T-helper 9 cell (primary cell): Measurements from ENCODE around the gene TBL1X.
"Not testable (repeated sequence)": the region's sequence is repeated elsewhere in the genome, so short reads cannot be mapped to it uniquely, and the experiment has no call there.

Experiments
- DNase-seq: peaks from one replicate; pipeline ENCODE4 v3.0.0-alpha.2; 2020

TBL1X gene

GRCh38 chrX:9724711-9725110, 259.9 kb downstream of the TBL1X start:
- no peak for DNase-seq

DNA sequence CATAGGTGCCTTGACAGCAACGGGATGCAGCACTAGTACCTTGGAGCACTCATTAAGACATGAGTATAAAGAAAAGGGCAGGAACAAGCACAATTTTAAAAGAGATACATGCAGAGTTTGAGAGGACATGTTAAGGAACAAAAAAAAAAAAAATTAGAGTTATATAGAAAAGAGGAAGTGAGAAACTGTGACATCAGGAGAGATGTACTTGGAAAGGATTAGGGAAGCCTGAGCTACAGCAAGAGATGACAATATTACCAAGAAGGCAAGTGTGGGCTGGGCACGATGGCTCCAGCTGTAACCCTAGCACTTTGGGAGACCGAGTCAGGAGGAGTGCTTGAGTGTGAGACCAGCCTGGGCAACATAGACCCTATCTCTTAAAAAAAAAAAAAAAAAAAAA, 263.4 kb downstream of the TBL1X start:
- DNase-seq, result no peak

GRCh38 chrX:9729171-9729885, 264.5 kb downstream of the TBL1X start:
- no peak for DNase-seq

GRCh38 chrX:9730078-9730477, 265.2 kb downstream of the TBL1X start:
- no peak for DNase-seq

DNA sequence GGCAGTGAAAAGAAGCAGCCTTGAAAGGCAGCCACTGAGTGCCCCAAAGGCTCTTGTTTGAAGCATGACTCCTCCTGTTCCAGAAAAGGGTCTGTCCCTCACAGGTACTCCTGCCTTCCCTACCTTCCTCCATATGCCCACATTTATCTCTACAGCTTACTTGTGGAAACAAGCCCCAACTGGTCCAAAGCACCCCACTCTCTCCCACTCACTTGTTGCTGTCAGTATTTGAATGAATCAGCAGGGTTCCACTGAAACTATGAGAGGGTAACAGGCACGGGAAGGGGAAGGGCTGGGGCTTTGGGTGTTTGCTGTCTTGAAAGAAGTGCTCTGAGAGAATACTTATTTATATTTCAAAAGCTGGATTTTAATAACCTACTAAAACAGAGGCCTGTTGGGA, 265.9 kb downstream of the TBL1X start:
- no peak for DNase-seq

GRCh38 chrX:9737363-9737762, 272.5 kb downstream of the TBL1X start:
- no peak for DNase-seq

GRCh38 chrX:9738151-9738550, 273.3 kb downstream of the TBL1X start:
- DNase-seq, result no peak

- no peak for DNase-seq
These were observed 274.3 kb downstream of the TBL1X start for GRCh38 chrX:9739130-9739529.

- no peak for DNase-seq
These were observed 280.7 kb downstream of the TBL1X start for GRCh38 chrX:9745417-9746115.

DNA sequence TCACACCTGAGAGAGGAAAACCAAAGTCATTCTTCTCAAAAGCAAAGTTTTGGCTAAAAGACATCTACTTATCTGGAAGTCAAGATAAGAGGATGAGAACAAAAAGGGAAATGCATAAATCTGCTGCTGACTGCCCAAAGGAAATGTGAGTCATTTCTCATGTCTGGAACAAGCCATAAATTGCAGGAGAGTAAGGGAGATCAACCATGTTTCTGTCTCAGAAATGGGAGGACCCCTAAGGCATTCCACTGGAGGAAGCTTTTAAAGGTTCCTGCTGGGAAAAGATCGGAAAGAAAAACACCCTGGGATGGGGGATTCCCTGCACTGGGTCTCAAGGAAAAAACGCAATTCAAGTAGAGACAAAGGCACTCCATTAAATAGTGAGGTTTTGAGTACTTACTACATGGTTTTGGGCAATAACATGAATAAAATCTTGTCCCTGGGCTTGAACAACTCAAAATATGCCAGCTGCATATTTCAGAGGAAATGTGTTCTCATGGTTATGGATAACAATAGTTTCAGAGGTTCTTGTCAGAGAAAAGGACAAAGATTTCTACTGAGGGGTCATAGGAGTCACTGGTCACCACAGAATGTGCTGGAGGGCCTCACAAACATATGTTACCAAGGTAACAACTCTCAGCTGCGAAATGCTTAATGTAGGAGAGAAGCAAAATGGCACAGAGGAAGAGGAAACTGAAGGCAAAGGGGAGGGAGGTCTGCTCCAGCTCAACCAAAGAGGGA, 281.5 kb downstream of the TBL1X start:
- no peak for DNase-seq

DNA sequence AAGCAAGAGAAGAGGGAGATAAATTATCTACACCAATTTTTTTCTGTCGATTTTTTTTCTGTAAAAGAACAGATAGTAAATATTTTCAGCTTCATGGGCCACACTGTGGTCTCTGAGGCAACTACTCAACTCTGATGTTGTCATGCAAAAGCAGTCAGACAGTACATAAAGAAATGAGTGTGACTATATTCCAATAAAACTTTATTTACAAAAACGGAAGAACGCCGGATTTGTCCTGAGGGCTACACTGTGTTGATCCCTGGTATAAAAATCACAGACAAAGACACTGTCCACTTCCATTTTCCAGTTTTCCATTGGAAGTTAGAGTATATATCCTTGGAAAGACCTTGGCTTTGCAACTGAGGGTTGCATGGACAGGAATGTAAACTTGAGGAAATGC, 282.8 kb downstream of the TBL1X start:
- DNase-seq, result no peak

GRCh38 chrX:9749146-9749692, 284.4 kb downstream of the TBL1X start:
- DNase-seq, result no peak

DNA sequence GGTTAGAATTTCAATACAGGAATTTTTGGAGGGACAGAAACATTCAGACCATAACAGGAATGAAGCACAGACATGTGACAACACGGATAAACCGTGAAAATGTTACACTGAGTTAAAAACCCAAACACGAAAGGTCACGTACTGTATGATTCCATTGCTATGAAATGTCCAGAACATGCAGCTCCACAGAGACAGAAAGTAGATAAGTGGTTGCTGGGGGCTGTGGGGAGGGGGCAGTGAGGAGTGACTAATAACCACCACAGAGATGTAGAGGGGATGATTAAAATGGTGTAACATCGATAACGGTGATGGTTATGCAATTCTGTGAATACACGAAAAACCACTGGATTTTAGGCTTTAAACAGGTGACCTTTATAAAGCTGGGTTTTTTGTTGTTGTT, 292.5 kb downstream of the TBL1X start:
- no peak for DNase-seq

GRCh38 chrX:9758021-9758638, 293.3 kb downstream of the TBL1X start:
- DNase-seq, result no peak

DNA sequence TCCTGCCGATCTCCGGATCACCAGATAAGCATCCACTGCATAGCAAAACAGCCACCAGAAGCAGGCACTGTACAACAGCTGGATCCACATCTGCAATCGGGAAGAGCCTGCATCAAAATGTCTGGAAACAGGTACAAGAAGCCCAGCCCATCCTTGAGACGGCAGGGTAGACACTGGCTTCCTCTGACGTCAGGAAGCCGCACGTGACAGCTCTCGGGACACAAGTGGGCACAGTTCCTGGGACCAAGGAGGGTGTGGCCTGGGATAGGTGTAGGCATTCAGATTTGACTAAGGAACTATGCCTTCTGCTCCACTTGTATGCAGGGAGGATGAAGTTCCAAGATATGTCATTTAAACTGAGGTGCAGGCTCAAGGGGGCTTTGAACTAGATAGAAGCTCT, 294.5 kb downstream of the TBL1X start:
- DNase-seq, result no peak

DNA sequence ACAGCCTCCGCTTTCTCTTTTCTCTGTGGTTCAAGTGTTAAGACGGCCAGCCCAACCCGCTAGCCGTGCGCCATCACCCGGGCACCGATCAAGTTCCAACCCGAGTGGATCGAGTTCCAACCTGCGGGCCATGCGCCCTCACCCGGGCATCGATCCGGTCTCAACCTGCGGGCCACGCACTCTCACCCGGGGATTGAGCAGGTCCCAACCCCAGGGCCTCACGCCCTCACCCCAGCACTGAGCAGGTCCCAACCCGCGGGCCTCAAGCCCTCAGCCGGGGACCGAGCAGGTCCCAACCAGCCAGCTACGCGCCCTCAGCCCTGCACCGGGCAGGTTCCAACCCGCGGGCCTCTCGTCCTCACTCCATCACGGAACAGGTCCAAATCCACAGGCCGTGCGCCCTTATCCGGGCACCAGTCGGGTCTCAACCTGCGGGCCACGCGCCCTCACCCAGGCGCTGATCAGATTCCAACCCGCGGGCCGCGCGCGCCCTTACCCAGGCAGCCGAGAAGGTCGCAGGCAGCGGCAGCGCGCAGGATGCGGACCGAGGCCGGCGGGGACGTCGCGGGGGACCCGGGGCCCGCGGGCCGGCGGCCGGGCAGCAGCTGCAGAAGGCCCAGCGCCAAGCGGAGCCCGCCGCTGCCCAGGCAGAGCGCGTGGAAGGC, 300.3 kb downstream of the TBL1X start:
- DNase-seq, result no peak

GRCh38 chrX:9765737-9766097, 300.9 kb downstream of the TBL1X start, which contains the start of gene GPR143:
TSS of gene GPR143 (minus strand) at chrX:9765847. CDS start at chrX:9765817, 30 bp downstream.
- no peak for DNase-seq

DNA sequence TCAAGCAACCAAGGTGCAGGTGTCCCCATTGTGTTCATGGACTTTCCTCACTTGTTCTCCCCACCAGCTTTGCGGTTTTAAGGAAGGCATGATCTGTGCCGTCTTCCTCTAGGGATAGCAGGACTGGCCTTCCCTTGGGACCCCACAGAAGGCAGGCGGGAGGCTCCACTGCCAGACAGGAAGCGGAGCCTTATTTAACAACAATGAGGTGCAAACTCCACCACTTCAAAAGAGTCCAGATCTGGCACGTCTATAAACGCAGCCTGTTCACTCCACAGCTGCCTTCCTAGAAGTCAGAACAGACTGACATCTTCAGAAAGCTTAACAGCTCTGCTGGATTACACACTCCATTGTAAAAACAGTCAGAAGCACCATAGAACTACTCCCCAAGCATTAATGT, 302.5 kb downstream of the TBL1X start:
- no peak for DNase-seq

DNA sequence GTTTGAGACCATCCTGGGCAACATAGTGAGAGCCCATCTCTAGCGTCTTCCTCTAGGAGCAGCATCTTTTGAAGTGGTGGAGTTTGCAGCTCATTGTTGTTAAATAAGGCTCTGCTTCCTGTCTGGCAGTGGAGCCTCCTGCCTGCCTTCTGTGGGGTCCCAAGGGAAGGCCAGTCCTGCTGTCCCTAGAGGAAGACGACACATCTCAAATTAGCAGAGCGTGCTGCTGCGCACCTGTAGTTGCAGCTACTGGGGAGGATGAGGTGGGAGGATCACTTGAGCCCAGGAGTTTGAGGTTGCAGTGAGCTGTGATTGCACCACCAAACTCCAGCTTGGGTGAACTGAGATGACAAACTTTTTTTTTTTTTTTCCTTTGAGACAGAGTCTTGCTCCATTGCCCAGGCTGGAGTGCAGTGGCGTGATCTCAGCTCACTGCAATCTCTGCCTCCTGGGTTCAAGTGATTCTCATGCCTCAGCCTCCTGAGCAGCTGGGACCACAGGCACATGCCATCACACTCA, 303.5 kb downstream of the TBL1X start:
- not testable (repeated sequence) for DNase-seq

GRCh38 chrX:9770319-9770718, 305.5 kb downstream of the TBL1X start:
- DNase-seq, result no peak

- DNase-seq, result no peak
These were observed 308.1 kb downstream of the TBL1X start for GRCh38 chrX:9772943-9773342.

DNA sequence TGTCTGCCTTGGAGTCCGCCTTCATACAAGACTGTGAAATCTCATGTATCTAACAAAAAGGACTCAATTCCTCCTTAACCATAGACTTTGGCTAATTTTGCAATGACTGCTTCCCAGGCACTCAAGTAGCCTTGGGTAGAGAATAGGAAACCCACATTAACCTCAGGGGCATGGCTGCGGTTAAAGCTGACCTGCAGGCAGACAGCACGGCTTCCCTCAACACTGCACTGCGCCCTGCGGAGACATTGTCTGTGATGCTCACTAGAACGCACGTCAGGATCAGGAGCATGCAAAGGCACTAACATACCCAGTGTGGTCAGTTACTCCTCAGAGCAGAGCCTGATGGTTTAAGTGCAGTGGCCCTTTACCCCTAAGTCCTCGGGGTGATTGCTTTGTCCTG, 311.1 kb downstream of the TBL1X start:
- no peak for DNase-seq
